ENCODE measurements around the gene TAB2. TPM values are rescaled to one million over a fixed set of nuclear protein-coding genes. Genes with fewer than 3 reads are reported as not detected.

Gene TAB2
- total RNA-seq, 1 experiment from 2014 or later, result 52.2 TPM

GRCh38 chr6:149437212-149437611, 119.7 kb downstream of the TAB2 start:
- H3K9me3 ChIP-seq (ENCODE audit: low read depth, low read length, poor library complexity, severe bottlenecking), result no peaks in the 10 kb centered on the region
- BruUV-seq (replicated peaks), result no TSS peak
- ChIA-PET CTCF (no interaction called here), POLR2A (ENCODE audit: low non-redundant PET) (no interaction called here)
- no peaks in the 10 kb centered on the region for H3K36me3 ChIP-seq (ENCODE audit: insufficient read depth, low read length, poor library complexity, severe bottlenecking)
- no peak for DNase-seq (ENCODE audit: low spot score)
- no peak overlapping the region for H3K27ac ChIP-seq (ENCODE audit: low read depth, low read length, poor library complexity, severe bottlenecking)
- H3K4me3 ChIP-seq (ENCODE audit: low read depth, low read length, poor library complexity, severe bottlenecking), result no peak overlapping the region
- intact Hi-C loops (cut with micrococcal nuclease; ENCODE audit: unreplicated experiment), result no loop called here
- TF ChIP-seq EZH2 (IDR thresholded peaks at IDR 0.05; ENCODE audit: borderline replicate concordance, low read depth, low read length, poor library complexity, severe bottlenecking) (no peak), CTCF (conservative IDR thresholded peaks at IDR 0.05; ENCODE audit: low read depth, low read length) (no peak)
- H3K27me3 ChIP-seq (replicated peaks; ENCODE audit: insufficient read depth, low read depth, low read length, poor library complexity), result no peaks in the 10 kb centered on the region
- H3K4me1 ChIP-seq (ENCODE audit: insufficient read depth, low read length, poor library complexity, severe bottlenecking), result no peaks in the 10 kb centered on the region

GRCh38 chr6:149438855-149439254, 121.3 kb downstream of the TAB2 start:
- no peaks in the 10 kb centered on the region for H3K27me3 ChIP-seq (replicated peaks; ENCODE audit: insufficient read depth, low read depth, low read length, poor library complexity)
- H3K36me3 ChIP-seq (ENCODE audit: insufficient read depth, low read length, poor library complexity, severe bottlenecking), result no peaks in the 10 kb centered on the region
- POLR2A ChIA-PET (ENCODE audit: low non-redundant PET), result no interaction called here
- no peaks in the 10 kb centered on the region for H3K4me1 ChIP-seq (ENCODE audit: insufficient read depth, low read length, poor library complexity, severe bottlenecking)
- CTCF ChIA-PET, result no interaction called here
- no TSS peak for BruUV-seq (replicated peaks)
- no peak for DNase-seq (ENCODE audit: low spot score)
- intact Hi-C loops (cut with micrococcal nuclease; ENCODE audit: unreplicated experiment), result no loop called here
- H3K27ac ChIP-seq (ENCODE audit: low read depth, low read length, poor library complexity, severe bottlenecking), result no peak overlapping the region
- H3K9me3 ChIP-seq (ENCODE audit: low read depth, low read length, poor library complexity, severe bottlenecking), result no peaks in the 10 kb centered on the region
- TF ChIP-seq EZH2 (IDR thresholded peaks at IDR 0.05; ENCODE audit: borderline replicate concordance, low read depth, low read length, poor library complexity, severe bottlenecking) (no peak), CTCF (conservative IDR thresholded peaks at IDR 0.05; ENCODE audit: low read depth, low read length) (no peak)
- H3K4me3 ChIP-seq (ENCODE audit: low read depth, low read length, poor library complexity, severe bottlenecking), result no peak overlapping the region

- Histone ChIP-seq H3K27ac (ENCODE audit: low read depth, low read length, poor library complexity, severe bottlenecking) (no peak overlapping the region), H3K36me3 (ENCODE audit: insufficient read depth, low read length, poor library complexity, severe bottlenecking) (no peaks in the 10 kb centered on the region), H3K4me3 (ENCODE audit: low read depth, low read length, poor library complexity, severe bottlenecking) (no peak overlapping the region), H3K27me3 (replicated peaks; ENCODE audit: insufficient read depth, low read depth, low read length, poor library complexity) (no peaks in the 10 kb centered on the region), H3K9me3 (ENCODE audit: low read depth, low read length, poor library complexity, severe bottlenecking) (no peaks in the 10 kb centered on the region), H3K4me1 (ENCODE audit: insufficient read depth, low read length, poor library complexity, severe bottlenecking) (no peaks in the 10 kb centered on the region)
- ChIA-PET POLR2A (ENCODE audit: low non-redundant PET) (no interaction called here), CTCF (no interaction called here)
- no peak for DNase-seq (ENCODE audit: low spot score)
- TF ChIP-seq CTCF (conservative IDR thresholded peaks at IDR 0.05; ENCODE audit: low read depth, low read length) (no peak), EZH2 (IDR thresholded peaks at IDR 0.05; ENCODE audit: borderline replicate concordance, low read depth, low read length, poor library complexity, severe bottlenecking) (no peak)
- BruUV-seq (replicated peaks), result no TSS peak
- intact Hi-C loops (cut with micrococcal nuclease; ENCODE audit: unreplicated experiment), result no loop called here
Observed at GRCh38 chr6:149439626-149440025, 122.1 kb downstream of the TAB2 start.

Measured in A673 (cell line).